NCI-H748 (cell line): Measurements from ENCODE around the gene DIP2C.
"Not testable (repeated sequence)": the region's sequence is repeated elsewhere in the genome, so short reads cannot be mapped to it uniquely, and the experiment has no call there.

Experiments used
- DNase-seq: peaks from one replicate; lab custom pipeline; 2025; ENCODE audit not compliant: unreplicated experiment; lab: John Stamatoyannopoulos, UW

Gene DIP2C

GRCh38 chr10:324593-324992, 364.9 kb downstream of the DIP2C start:
- no peak for DNase-seq

- no peak for DNase-seq
These were observed 365.7 kb downstream of the DIP2C start for GRCh38 chr10:323651-324293.

GRCh38 chr10:323046-323445, 366.4 kb downstream of the DIP2C start:
- not testable (repeated sequence) for DNase-seq

DNA sequence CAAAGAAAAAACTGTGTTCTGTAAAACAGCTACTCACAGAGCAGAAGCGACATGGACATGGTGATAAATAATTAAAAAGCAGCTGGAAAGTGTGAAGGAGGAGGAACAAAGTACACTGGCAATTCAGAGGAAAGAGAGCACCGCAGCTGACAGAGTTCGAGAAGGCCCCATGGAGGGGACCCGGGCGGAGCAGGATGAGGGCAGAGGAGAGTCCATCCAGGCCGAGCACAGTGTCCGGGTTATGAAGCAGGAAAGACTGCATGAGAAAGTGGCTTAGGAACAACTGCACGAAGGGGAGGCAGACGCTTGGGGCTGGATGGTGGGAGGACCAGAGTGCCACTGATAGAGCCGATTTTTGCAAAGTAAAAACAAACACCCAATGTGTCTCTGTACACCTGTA, 368.7 kb downstream of the DIP2C start:
- no peak for DNase-seq

DNA sequence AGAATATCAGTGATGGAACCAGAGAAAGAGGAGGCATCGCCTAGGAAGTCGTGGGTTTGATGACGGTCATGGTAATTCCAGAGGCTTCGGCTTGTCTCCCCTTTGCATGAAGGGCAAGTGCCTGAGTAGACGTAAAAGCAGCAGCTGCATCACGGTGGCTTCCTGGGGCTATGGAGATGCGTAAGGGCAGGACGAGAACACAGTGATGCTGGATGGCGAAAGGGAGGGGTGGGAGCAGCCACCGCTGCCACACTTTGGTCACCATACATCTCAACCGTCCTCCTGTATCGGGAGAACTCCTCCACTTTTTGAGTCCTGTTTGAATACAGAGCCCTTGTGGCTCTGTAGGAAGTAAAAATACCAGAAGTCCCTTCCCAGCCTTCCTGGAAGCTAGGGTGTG, 371.5 kb downstream of the DIP2C start:
- DNase-seq: no peak

DNA sequence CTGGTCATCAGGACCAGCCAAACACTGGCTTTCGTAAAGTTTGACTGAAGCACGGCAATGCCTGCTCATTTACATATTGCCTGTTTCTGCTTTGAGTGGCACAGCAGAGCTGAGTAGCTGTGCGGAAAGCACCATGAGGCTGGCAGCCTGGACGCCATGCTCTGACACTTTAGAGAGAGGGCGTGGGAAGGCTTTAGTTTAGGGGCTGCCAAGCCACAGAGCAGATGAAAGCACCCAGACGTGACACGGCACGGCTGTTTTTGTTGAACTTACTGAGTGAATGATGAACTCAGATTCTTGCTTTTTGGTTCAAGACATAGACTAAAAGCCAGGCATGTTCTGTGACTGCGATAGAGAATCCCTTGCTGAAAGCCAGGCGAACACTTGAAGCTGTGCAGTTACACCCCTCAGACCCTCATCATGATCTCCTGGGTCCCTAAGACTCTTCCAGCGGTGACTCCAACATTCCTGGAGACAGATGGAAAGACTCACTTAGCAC, 372.1 kb downstream of the DIP2C start:
- DNase-seq: no peak

DNA sequence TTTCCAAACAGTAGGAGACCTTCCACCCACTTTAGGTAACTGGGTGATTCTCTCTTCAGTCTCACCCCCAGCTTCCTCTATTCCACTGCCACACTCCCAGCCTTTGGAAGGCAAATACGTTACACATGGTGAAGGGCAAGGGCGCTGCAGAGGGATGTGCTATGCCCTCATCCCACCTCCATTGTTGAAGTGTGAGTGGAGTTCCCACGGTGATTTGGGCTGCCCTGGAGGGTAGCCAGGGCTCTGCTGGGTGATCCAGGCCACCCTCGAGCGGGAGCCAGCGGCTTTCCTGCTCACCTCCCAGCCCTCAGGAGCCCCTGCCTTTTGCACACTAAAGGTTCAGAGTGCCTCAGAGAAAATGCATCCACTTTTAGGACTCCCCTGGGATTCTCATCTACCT, 373.1 kb downstream of the DIP2C start:
- no peak for DNase-seq

GRCh38 chr10:314871-315270, 374.6 kb downstream of the DIP2C start:
- DNase-seq: no peak

GRCh38 chr10:314381-314780, 375.1 kb downstream of the DIP2C start:
- no peak for DNase-seq

DNA sequence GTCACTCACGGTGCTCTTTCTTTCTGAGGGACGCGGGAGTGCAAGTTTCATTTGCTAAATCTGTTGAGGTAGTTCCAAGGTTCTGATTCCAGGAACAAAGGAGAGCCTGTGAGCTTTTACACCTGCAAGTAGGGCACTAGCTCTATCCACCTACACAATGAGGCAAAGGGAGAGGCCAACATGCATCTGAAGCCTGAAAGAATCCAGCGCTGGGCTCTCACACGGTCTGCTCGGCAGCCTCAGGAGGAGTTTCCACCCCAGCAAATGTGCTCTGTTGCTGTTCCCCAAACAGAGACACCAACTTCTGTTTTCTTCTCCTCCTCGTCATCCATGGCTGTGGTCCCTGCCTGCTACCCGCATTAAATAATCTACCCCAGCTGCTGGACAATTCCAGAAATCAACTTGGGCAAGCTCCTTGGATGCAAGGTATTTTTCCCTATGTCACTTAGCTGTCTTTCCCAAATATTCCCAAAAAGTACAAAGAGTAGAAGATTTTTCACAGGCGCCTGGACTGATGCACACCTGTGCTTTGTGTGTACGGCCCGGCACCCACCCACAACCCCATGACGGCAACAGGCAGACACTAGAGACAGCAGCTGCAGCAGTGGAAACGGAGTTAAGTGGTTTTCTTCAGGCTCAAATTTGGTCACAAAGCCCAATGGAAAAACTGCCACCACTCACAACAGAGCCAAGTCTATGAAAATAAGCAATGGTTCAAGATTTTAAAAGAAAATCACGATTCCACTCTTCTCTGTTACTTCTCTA, 377.4 kb downstream of the DIP2C start:
- no peak for DNase-seq

DNA sequence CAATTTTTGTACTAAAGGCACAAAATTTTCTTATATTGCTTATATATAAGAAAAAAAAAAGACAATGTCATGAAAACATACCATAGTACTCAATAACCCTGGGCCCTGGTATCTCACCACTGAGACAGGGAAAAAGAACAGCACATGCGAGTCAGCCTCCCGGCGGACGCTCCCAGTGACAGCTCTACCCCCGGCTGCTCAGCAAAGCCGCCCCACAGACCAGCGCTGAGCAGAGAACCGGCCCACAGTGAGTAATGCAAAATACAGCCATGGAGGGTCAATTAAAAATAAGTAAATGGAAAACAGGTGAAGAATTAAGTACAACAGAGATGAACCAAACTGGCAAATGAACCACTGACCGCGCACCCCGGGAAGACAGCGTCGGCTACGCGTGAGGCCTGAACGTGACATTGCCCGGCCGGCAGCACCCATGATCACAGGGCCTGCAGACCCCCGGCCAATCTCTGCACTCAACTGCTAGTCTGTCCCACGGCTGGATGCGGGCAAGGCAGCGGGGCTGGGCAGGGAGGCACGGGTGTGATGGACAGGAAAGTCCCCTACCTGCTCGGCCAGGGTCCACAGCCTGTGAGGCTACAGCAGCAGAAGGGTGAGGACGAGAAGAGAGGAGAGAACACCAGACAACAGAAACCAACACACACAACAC, 378.4 kb downstream of the DIP2C start:
- no peak for DNase-seq

DNA sequence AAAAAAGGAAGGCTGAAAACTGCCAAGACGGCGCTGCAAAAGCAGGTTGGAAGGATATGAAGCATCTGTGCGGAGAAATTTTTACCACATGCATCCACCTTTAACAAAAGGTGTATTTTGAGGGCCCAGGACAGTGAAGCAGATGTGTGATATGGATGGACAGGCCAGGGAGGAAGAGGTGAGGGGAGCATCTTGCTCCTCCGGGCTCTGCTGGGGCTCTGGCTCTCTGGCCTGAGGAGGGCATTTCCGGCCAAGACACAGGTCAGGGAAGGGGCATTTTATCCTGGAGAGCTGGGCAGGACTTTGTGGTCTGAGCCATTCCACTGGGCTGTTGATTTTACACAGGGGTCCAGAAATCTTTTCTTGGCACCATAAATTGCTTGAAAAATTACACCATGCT, 379.1 kb downstream of the DIP2C start:
- no peak for DNase-seq

GRCh38 chr10:308572-309085, 380.8 kb downstream of the DIP2C start:
- no peak for DNase-seq

DNA sequence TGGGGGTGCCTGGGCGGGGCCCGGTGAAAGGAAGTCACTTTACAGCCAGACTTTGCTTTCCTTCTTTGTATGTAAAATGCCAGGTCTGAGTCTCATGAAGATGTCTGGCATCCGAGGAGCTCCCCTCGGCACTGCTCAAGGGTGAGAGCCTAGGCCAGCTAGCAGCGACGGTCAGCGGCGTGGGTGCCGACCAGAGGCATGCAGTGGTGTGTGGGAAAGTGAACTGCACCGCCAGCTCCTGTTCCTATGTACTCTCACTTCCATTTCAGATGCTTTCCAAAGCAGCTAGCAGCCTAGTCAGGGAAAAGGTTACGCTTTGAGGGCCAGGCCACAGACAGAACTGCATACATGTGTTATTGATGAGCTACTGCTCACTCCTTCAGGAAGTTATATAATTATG, 381.4 kb downstream of the DIP2C start:
- no peak for DNase-seq

DNA sequence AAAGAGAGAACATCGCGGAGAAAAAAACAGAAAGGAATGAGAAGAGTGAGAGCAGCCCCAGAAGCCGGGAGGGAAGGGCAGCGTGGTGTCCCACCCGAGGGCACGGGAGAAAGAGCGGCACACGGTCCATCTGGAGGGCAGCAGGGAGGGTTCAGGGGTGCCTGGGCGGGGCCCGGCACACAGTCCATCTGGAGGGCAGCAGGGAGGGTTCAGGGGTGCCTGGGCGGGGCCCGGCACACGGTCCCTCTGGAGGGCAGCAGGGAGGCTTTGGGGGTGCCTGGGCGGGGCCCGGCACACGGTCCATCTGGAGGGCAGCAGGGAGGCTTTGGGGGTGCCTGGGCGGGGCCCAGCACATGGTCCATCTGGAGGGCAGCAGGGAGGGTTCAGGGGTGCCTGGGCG, 381.8 kb downstream of the DIP2C start:
- DNase-seq: no peak

GRCh38 chr10:306675-307185, 382.7 kb downstream of the DIP2C start:
- DNase-seq: no peak

DNA sequence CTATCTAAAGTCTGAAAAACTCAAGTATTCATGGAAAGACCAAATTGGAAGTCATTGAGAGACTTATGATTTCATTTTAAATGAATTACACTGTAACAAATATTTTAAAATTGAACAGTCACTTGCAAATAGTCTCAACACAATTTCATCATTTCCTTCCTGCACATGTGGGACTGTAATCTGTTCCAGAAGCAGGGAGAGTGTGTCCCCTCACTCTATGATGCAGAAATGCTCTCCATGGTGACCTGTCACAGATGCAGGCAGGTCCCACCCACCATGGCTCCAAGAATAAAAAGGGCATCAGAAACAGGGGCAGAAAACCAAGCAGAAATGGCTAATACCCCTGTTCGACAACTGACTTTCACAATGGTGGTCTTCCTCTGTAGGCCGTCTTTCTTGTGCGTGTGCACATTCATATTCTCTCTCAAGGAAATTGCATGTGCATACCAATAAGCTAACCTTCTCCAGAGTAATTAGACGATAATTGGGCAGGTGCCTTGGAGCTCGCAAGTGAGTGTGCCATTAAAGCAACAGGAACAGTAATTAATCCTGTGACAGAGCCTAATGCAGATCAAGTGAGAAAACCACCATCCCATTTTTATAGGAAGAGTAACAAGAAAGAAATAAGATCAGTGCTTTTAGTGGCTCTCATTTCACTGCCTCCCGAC, 383.3 kb downstream of the DIP2C start:
- DNase-seq: no peak

GRCh38 chr10:305034-305433, 384.4 kb downstream of the DIP2C start:
- DNase-seq: no peak

DNA sequence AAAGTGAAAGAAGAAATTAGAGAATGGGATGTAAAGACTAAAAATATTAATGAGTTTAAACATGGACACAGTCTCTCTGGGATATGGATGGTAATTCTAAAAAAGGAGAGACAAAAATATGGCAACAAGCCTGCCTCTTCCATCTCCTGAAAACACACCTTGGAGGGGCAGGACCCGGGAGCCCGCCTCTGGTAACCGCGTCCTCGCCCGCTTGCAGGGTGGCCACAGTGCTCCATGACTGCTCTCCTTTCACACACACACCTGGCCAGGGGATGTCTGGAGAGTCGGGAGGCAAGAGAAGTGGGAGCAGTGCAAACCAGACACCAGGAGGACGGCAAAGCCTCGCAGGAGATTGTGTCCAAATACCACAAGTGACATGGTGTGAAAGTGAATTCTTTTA, 387.9 kb downstream of the DIP2C start:
- DNase-seq: no peak

GRCh38 chr10:300580-300979, 388.9 kb downstream of the DIP2C start:
- DNase-seq: not testable (repeated sequence)

GRCh38 chr10:299969-300368, 389.5 kb downstream of the DIP2C start:
- DNase-seq: no peak
